Pons (tissue), 1 donor: ENCODE measurements around the gene DEFB132.
"Not testable (repeated sequence)": the region's sequence is repeated elsewhere in the genome, so short reads cannot be mapped to it uniquely, and the experiment has no call there.

Experiments
- DNase-seq: peaks from one replicate; pipeline ENCODE4 v3.0.0-alpha.2; 2016; ENCODE audit warnings: low spot score

Gene DEFB132

DNA sequence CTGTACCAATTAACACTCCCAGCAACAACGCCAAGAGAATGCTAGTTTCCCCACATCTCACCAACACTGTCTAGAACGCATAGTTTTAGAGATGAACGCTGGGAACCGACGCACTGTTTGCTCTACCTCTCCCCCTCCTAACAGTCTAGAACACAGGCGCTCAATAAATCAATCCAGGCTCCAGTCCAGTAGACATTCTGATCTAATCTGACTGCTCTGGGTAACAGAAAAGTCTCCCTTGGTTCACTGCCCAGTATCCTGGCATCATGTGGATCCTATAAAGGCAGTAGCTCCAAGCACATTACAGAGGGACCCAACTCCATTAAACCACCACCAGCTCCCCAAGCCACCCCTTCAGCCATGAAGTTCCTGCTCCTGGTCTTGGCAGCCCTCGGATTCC lies at the start of gene DEFB132:
Gene DEFB132, plus strand, starts transcription at position 306 of the 400 bp plus-strand sequence. Its CDS starts 55 bp downstream, at position 361.
- no peak for DNase-seq

DNA sequence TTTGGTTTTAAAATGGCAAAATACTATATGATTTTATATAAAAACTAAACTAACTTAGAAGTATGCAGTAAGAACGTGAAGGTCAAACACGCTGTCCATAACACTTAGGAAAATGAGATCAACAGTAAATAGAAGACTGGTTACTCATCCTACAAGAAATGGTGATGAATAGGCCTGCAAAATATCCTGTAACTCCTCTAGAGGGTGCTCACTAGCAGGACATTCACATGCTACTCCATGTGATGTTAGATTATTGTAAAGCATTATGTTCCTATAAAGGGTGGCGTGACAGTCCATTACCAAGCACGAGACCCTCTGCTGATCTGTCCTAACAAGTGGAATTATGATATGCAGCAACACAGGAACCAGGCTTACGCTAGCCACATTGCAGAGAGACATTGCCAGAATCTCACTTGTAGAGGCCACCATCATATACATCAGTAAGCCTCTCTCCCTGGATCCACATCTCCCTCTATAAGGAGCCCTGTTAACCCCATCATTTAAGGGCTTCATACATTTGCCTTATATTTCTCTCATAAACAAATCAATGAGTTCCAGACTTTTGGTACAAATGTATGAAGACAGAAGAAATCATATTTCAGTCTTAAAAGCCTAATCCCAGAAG lies 48.5 kb upstream of the DEFB132 start:
- peak; percentile 66 for DNase-seq

DNA sequence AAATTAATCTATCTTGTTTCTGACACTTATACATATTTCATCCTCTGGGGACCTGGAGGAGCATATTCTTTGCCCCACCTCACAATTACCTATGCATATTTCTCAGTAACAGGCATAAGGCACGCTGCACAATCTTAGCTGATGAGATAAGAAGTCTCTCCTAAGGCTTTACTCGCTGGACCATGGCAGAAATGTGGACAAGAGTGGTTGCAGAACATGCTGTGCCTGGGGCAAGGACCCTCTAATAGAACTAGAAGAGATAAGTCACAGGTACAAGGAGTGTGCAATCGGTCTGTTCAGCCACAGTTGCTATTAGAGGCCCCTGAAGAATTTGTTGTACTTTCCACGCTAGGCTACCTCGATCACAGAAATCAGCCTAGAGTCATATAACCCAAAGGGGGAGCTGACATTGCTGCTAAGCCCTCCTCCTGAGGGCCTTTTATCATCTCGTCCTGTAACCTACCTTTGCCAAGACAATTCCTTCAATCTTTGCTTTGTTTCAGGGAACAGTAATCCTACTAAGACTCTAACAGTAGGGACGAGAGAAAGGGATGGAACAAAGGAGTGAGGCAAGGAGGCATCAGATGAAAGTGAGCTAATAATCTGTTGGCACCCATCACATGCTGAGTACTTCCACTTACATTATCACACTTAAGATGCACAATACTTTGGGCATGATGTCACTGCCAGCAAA lies 46.6 kb upstream of the DEFB132 start:
- no peak for DNase-seq

GRCh38 chr20:214383-214782 lies 43.1 kb upstream of the DEFB132 start:
- DNase-seq = no peak

DNA sequence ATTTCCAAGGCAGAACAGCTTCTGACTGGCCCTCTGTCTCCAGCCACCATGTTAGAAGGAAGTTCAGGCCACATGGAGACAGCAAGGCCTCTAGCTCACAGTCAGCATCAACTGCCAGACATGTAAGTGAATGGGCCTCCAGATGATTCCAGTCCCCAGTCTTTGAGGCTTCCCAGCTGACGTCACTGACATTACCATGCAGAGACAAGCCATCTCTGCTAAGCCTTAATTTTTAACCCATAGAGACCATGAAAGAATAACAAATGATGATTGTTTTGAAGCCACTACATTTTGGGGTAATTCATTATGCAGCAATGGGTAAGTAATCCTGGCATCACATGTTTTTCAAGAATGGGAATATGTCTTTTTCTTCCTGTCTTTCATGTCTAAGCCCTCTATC lies 41.7 kb upstream of the DEFB132 start:
- no peak for DNase-seq

GRCh38 chr20:217266-217665 lies 40.3 kb upstream of the DEFB132 start:
- DNase-seq = no peak

- peak; percentile 19 for DNase-seq
These were observed 38.0 kb upstream of the DEFB132 start for GRCh38 chr20:219290-220115.

- no peak for DNase-seq
These were observed 36.2 kb upstream of the DEFB132 start for GRCh38 chr20:221258-221830.

GRCh38 chr20:225879-226278 lies 31.6 kb upstream of the DEFB132 start:
- not testable (repeated sequence) for DNase-seq

DNA sequence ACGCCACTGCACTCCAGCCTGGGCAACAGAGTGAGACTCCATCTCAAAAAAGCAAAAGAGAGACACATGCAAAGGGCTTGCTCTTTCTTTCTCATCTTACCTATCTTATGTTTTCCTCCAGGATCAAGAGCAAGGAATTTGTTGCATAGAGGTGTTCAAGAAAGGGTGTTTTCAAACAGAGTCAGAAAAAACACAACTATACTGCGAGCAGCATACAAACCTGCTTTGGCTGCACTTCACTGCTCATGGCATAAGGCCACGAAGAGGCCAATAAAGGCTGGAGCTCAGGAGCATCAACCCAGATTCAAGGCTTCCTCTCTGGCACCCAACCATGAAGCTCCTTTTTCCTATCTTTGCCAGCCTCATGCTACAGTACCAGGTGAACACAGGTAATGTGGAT lies 30.6 kb upstream of the DEFB132 start, which contains the start of gene DEFB129:
Gene DEFB129, plus strand, starts transcription at position 301 of the 400 bp plus-strand sequence. Its CDS starts 31 bp downstream, at position 332.
- DNase-seq = no peak

GRCh38 chr20:227439-228105 lies 30.0 kb upstream of the DEFB132 start:
- DNase-seq = peak; percentile 47

DNA sequence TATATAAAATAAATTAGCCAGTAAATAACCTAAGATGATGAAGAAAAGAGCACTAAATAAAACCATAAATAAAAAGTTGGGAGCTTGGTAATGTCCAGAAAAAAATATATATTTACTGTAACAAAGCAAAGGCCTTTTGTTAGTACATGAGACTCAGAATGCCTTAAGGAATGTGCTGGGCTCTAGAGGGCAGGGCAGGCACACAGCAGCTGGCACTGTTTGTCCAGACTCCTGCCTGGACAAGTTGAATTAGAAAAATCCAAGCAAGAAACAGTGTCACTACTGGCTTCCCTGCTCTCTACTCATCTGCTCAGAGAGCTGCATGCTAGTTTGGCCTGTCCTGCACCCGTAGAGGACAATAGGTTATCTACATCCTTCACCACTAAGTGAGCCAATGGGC lies 21.6 kb upstream of the DEFB132 start:
- DNase-seq = peak; percentile 31

- peak; percentile 68 for DNase-seq
These were observed 20.0 kb upstream of the DEFB132 start for GRCh38 chr20:237489-237888.

GRCh38 chr20:237929-238328 lies 19.6 kb upstream of the DEFB132 start:
- no peak for DNase-seq

GRCh38 chr20:242905-243304 lies 14.6 kb upstream of the DEFB132 start:
- DNase-seq = no peak

GRCh38 chr20:251354-251753 lies 6.2 kb upstream of the DEFB132 start:
- no peak for DNase-seq

DNA sequence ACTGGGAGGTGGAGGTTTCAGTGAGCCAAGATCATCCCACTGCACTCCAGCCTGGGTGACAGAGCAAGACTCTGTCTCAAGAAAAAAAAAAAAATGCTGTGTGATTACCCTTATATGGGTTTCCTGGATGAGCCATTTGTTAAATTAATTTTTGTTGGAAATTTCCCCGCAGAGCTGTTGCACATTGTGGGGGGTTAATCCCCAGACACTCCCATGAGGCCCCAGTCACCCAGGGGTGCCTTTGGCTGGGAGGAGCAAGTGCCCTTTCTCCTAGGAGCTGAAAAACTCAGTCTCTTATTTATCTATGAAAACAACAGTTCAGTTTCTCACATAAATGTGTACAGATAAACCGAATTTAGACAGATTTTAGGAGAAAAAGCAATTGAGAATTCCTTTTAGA lies 4.7 kb upstream of the DEFB132 start:
- DNase-seq = no peak

- DNase-seq = not testable (repeated sequence)
These were observed 4.1 kb upstream of the DEFB132 start for GRCh38 chr20:253447-253846.

DNA sequence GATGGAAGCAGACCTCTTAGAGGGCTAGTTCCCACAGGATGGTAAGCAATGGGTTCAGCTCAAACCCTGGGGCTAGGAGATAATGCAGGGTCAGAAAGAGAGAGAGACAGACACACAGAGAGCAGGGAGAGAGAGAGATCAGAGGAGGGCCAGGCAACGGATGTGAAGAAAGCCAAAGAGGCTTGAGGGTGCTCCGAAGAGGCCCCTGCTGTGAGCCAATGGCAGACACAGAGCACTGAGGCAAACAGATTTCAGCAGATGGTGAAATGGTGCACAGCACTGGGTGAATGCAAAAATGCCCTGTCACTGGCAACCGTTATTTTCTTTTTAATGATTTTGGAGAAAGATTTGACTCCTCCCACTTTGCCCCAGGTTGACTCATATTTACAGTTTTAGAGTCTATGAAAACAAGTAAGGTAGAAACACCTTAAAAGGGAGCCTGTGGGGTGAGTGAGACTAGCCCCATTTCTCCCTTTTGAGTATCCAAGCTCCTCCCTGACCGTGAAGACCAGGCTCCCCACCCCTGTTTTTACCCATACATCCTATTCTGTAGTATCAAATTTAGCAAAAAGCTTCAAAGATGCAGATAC lies 840 bp downstream of the DEFB132 start:
- DNase-seq = no peak

- DNase-seq = no peak
These were observed 1.4 kb downstream of the DEFB132 start for GRCh38 chr20:258963-259362.

GRCh38 chr20:259981-260380 lies 2.5 kb downstream of the DEFB132 start:
- DNase-seq = no peak
